Lung (tissue), 16 donors: ENCODE measurements around the gene CPLANE1. TPM values are rescaled to one million over a fixed set of nuclear protein-coding genes. Genes with fewer than 3 reads are reported as not detected.
"Not testable (repeated sequence)": the region's sequence is repeated elsewhere in the genome, so short reads cannot be mapped to it uniquely, and the experiment has no call there.

ENCODE experiments used
- ATAC-seq: fragments of 200-7000 bp; cut with Tn5 transposase; one replicate; pipeline ENCODE4 v1.9.1; 2020; ENCODE audit warnings: moderate number of reproducible peaks; ENCODE audit not compliant: insufficient read depth, low FRiP score
- DNase-seq, 3 donors: peaks; one replicate each; pipeline ENCODE4 v3.0.0-alpha.2; 2013 to 2017
- H3K27ac ChIP-seq, 2 donors: one replicate each; pipeline ENCODE4 v1.5.1; 2013; ENCODE audit warnings: mild to moderate bottlenecking in 2 of 2, moderate library complexity in 2 of 2, control low read depth in 1 of 2, inconsistent platforms in 1 of 2, low read depth in 1 of 2, low read length in 1 of 2
- H3K27me3 ChIP-seq, 3 donors: one replicate each; pipeline ENCODE4 v1.5.1; 2013; ENCODE audit warnings: low read length in 2 of 3; ENCODE audit not compliant: control insufficient read depth in 3 of 3, insufficient read depth in 3 of 3
- H3K36me3 ChIP-seq, 4 donors: one replicate each; pipeline ENCODE4 v1.5.1; 2013; ENCODE audit warnings: low read length in 4 of 4, mild to moderate bottlenecking in 1 of 4, moderate library complexity in 1 of 4; ENCODE audit not compliant: control insufficient read depth in 4 of 4, insufficient read depth in 4 of 4
- H3K4me1 ChIP-seq, 5 donors: one replicate each; pipeline ENCODE4 v1.5.1; 2013; ENCODE audit warnings: low read length in 5 of 5, mild to moderate bottlenecking in 2 of 5, moderate library complexity in 1 of 5; ENCODE audit not compliant: control insufficient read depth in 5 of 5, insufficient read depth in 5 of 5
- H3K4me3 ChIP-seq: one replicate; pipeline ENCODE4 v1.5.1; 2013; ENCODE audit warnings: mild to moderate bottlenecking, control low read depth, moderate library complexity
- H3K9ac ChIP-seq, 2 donors: one replicate each; pipeline ENCODE4 v1.5.1; 2013; ENCODE audit warnings: low read length in 2 of 2, control low read depth in 1 of 2; ENCODE audit not compliant: insufficient read depth in 1 of 2
- H3K9me3 ChIP-seq, 4 donors: one replicate each; pipeline ENCODE4 v1.5.1; 2013; ENCODE audit warnings: low read length in 3 of 4, mild to moderate bottlenecking in 1 of 4, moderate library complexity in 1 of 4; ENCODE audit not compliant: control insufficient read depth in 4 of 4, insufficient read depth in 3 of 4
- CTCF ChIP-seq: IDR thresholded peaks from 2 replicates; pipeline ENCODE4 v1.5.1; 2012; ENCODE audit warnings: mild to moderate bottlenecking; ENCODE audit errors: control extremely low read depth, extremely low read depth
- WGBS, 2 donors: extraction: QIAGEN DNeasy Blood & Tissue Kit; methylation state at CpG; one replicate each; pipeline ENCODE4 v1.1.7; 2013; 5-methylcytosine and 5-hydroxymethylcytosine counted together
- long read RNA-seq, 5 donors: transcript quantifications; one replicate each; lab custom pipeline, GENCODE V29; 2026
- polyA plus RNA-seq, 2 donors: library from polyadenylated mRNA; stranded (reverse); fragments of 200-250 nt; gene quantifications; one replicate each; pipeline ENCODE4 v1.2.1, GENCODE V29; 2013
- total RNA-seq, 2 donors: library from RNA; depleted of rRNA in 1 of 2; stranded (reverse); fragments of >200 nt in 1 of 2; gene quantifications; one replicate each; pipeline ENCODE4 v1.2.1, GENCODE V29; 2014 to 2021
- donor health status: control.
- donor health status: control.
- donor health status: Bipolar disorder and iron deficiency.
- donor health status: healthy.
- donor health status: DM: yes; HTN: yes; CAD: no.

CPLANE1 gene
- total RNA-seq (10 to 100 TPM; 21.6 to 66.4 TPM), polyA plus RNA-seq (1 to 10 TPM; 2.5 to 3.5 TPM)
- long read RNA-seq, donor 1, partial matches to known transcripts: 0 of 2 reads
- long read RNA-seq, donor 1, other reads (novel, unspliced or antisense): 0 of 2 reads
- long read RNA-seq, donor 2: 0 reads
- long read RNA-seq, donor 3, partial matches to known transcripts: 0 of 1 reads
- long read RNA-seq, donor 3, other reads (novel, unspliced or antisense): 0 of 1 reads
- long read RNA-seq, donor 4, partial matches to known transcripts: 7 of 7 reads
- long read RNA-seq, donor 4, other reads (novel, unspliced or antisense): 0 of 7 reads
- long read RNA-seq, donor 5, partial matches to known transcripts: 6 of 6 reads
- long read RNA-seq, donor 5, other reads (novel, unspliced or antisense): 0 of 6 reads

GRCh38 chr5:37248970-37249814 is at the start of gene CPLANE1:
CPLANE1 (minus strand) TSS chr5:37249376; CDS start chr5:37247698, 1,678 bp downstream.
- peaks cover 0 to 4% (median 0%) of the 10 kb centered on the region in 4 donors for H3K36me3 ChIP-seq
- no peaks in the 10 kb centered on the region for H3K9me3 ChIP-seq
- H3K27ac ChIP-seq: peak within 1 kb of the TSS; percentile 91 to 97
- peaks cover 0 to 11% (median 2%) of the 10 kb centered on the region in 5 donors for H3K4me1 ChIP-seq
- H3K4me3 ChIP-seq: peak within 1 kb of the TSS; percentile 96
- H3K27me3 ChIP-seq: no peaks in the 10 kb centered on the region
- DNase-seq (peak; percentile 93 to 96 (median 93)), ATAC-seq (peak; percentile 97)
- peak within 1 kb of the TSS; percentile 89 to 95 for H3K9ac ChIP-seq
- TF ChIP-seq CTCF: no peak
- WGBS, 2 donors: 1% methylated on average over 47 to 88 of the region's 88 CpGs

- 77 to 92% methylated on average over 7 of the region's 7 CpGs for WGBS, 2 donors
Measured at GRCh38 chr5:37296313-37296712, 47.1 kb upstream of the CPLANE1 start.

GRCh38 chr5:37283214-37283820 is 34.1 kb upstream of the CPLANE1 start:
- ATAC-seq (no peak), DNase-seq (no peak)
- no peaks in the 10 kb centered on the region for H3K4me1 ChIP-seq
- 95 to 96% methylated on average over 5 of the region's 5 CpGs for WGBS, 2 donors
- H3K27ac ChIP-seq: no peak overlapping the region
- no peak overlapping the region for H3K4me3 ChIP-seq
- peaks cover 0 to 8% (median 3%) of the 10 kb centered on the region in 4 donors for H3K9me3 ChIP-seq
- H3K36me3 ChIP-seq: no peaks in the 10 kb centered on the region
- no peak for TF ChIP-seq CTCF
- no peaks in the 10 kb centered on the region for H3K27me3 ChIP-seq
- no peak overlapping the region for H3K9ac ChIP-seq

More at GRCh38 chr5:37296313-37296712, 47.1 kb upstream of the CPLANE1 start:
- peaks cover 14 to 37% (median 26%) of the 10 kb centered on the region in 4 donors for H3K36me3 ChIP-seq
- not testable (repeated sequence) for H3K4me1 ChIP-seq, H3K27me3 ChIP-seq, ATAC-seq, DNase-seq, H3K27ac ChIP-seq, H3K9ac ChIP-seq, H3K9me3 ChIP-seq, H3K4me3 ChIP-seq

- ATAC-seq: no peak
- Histone ChIP-seq H3K9ac (no peak overlapping the region), H3K4me3 (no peak overlapping the region), H3K36me3 (no peaks in the 10 kb centered on the region), H3K9me3 (peaks cover 0 to 6% (median 1%) of the 10 kb centered on the region in 4 donors), H3K4me1 (no peaks in the 10 kb centered on the region), H3K27ac (no peak overlapping the region), H3K27me3 (no peaks in the 10 kb centered on the region)
- DNase-seq: no peak
- TF ChIP-seq CTCF: no peak
- 79 to 86% methylated on average over 2 of the region's 2 CpGs for WGBS, 2 donors
Measured at GRCh38 chr5:37275511-37275910, 26.3 kb upstream of the CPLANE1 start.
